HG03159 (cell line): ENCODE results near the gene TSPEAR.
"Not testable (repeated sequence)": the region's sequence is repeated elsewhere in the genome, so short reads cannot be mapped to it uniquely, and the experiment has no call there.

Experiments used
- ATAC-seq: cut with Tn5 transposase; IDR thresholded peaks from one replicate; pipeline ENCODE4 v1.9.1; 2021; ENCODE audit warnings: mild to moderate bottlenecking, moderate library complexity; ENCODE audit not compliant: unreplicated experiment

The TSPEAR gene

GRCh38 chr21:44686843-44687561 lies 24.4 kb downstream of the TSPEAR start:
- ATAC-seq: no peak

GRCh38 chr21:44686000-44686781 lies 25.2 kb downstream of the TSPEAR start:
- ATAC-seq: no peak

GRCh38 chr21:44685050-44685449 lies 26.3 kb downstream of the TSPEAR start:
- ATAC-seq: not testable (repeated sequence)

- ATAC-seq: no peak
These were observed 26.9 kb downstream of the TSPEAR start for GRCh38 chr21:44684483-44684882.

GRCh38 chr21:44684077-44684476 lies 27.3 kb downstream of the TSPEAR start:
- no peak for ATAC-seq

- no peak for ATAC-seq
These were observed 28.7 kb downstream of the TSPEAR start for GRCh38 chr21:44682580-44683151.

GRCh38 chr21:44681861-44682579 lies 29.4 kb downstream of the TSPEAR start, which contains the start of gene KRTAP12-1:
Gene KRTAP12-1, minus strand, starts transcription at chr21:44682163. Its CDS starts 40 bp downstream, at chr21:44682123.
- no peak for ATAC-seq

- ATAC-seq: no peak
These were observed 30.2 kb downstream of the TSPEAR start for GRCh38 chr21:44681152-44681551.

- no peak for ATAC-seq
These were observed 33.5 kb downstream of the TSPEAR start for GRCh38 chr21:44677881-44678280.

- ATAC-seq: no peak
These were observed 39.5 kb downstream of the TSPEAR start for GRCh38 chr21:44671911-44672310.

- no peak for ATAC-seq
These were observed 40.5 kb downstream of the TSPEAR start for GRCh38 chr21:44670642-44671432.

- ATAC-seq: no peak
These were observed 43.8 kb downstream of the TSPEAR start for GRCh38 chr21:44667612-44668011.

GRCh38 chr21:44666401-44667320 lies 44.7 kb downstream of the TSPEAR start, which contains the start of gene KRTAP12-2:
Gene KRTAP12-2, minus strand, starts transcription at chr21:44666927. Its CDS starts 41 bp downstream, at chr21:44666886.
- no peak for ATAC-seq

- no peak for ATAC-seq
These were observed 46.7 kb downstream of the TSPEAR start for GRCh38 chr21:44664691-44665090.

GRCh38 chr21:44661567-44661966 lies 49.8 kb downstream of the TSPEAR start:
- ATAC-seq: not testable (repeated sequence)

- ATAC-seq: no peak
These were observed 52.3 kb downstream of the TSPEAR start for GRCh38 chr21:44658913-44659595.

- ATAC-seq: no peak
These were observed 52.8 kb downstream of the TSPEAR start for GRCh38 chr21:44658541-44658910.

- no peak for ATAC-seq
These were observed 53.5 kb downstream of the TSPEAR start, which contains the start of gene KRTAP12-3 for GRCh38 chr21:44657635-44658540. Gene KRTAP12-3, plus strand, starts transcription at chr21:44657932. Its CDS starts 48 bp downstream, at chr21:44657980.
